CD14-positive monocyte (primary cell): Measurements from ENCODE around the gene CIITA. TPM values are rescaled to one million over a fixed set of nuclear protein-coding genes. Genes with fewer than 3 reads are reported as not detected.

Source experiments
- DNase-seq, 3 donors: peaks; one replicate each; pipeline ENCODE4 v3.0.0-alpha.2; 2011 to 2022
- H2AFZ ChIP-seq: 2 replicates; pipeline ENCODE4 v1.6.0; 2012; ENCODE audit warnings: mild to moderate bottlenecking, low read depth, low read length, inconsistent platforms; ENCODE audit not compliant: insufficient read depth, poor library complexity, severe bottlenecking
- H3K27ac ChIP-seq, 2 donors: 1 replicate in 1 of 2; 2 replicates in 1 of 2; pipeline ENCODE4 v1.5.1; 2012 to 2013; ENCODE audit warnings: low read length in 2 of 2, control low read depth in 1 of 2, inconsistent platforms in 1 of 2, low read depth in 1 of 2, mild to moderate bottlenecking in 1 of 2
- H3K27me3 ChIP-seq, 2 donors: one replicate each; pipeline versions ENCODE4 v1.6.0 to v1.6.1; 2011 to 2013; ENCODE audit warnings: low read length in 2 of 2; ENCODE audit not compliant: control insufficient read depth in 2 of 2, insufficient read depth in 2 of 2
- H3K36me3 ChIP-seq, 2 donors: replicated peaks in 1 of 2; 1 replicate in 1 of 2; 2 replicates in 1 of 2; pipeline versions ENCODE4 v1.5.1 to v1.6.1; 2012 to 2013; ENCODE audit warnings: low read length in 2 of 2, control low read depth in 1 of 2, inconsistent platforms in 1 of 2, mild to moderate bottlenecking in 1 of 2; ENCODE audit not compliant: insufficient read depth in 2 of 2, control insufficient read depth in 1 of 2
- H3K4me1 ChIP-seq, 2 donors: 1 replicate in 1 of 2; 2 replicates in 1 of 2; pipeline versions ENCODE4 v1.5.1 to v1.6.1; 2012 to 2013; ENCODE audit warnings: low read length in 2 of 2, control low read depth in 1 of 2, inconsistent platforms in 1 of 2, mild to moderate bottlenecking in 1 of 2, moderate library complexity in 1 of 2; ENCODE audit not compliant: insufficient read depth in 2 of 2, control insufficient read depth in 1 of 2
- H3K4me2 ChIP-seq: replicated peaks from 2 replicates; pipeline ENCODE3; 2012; ENCODE audit warnings: low read length, moderate library complexity, mild to moderate bottlenecking; ENCODE audit not compliant: poor library complexity, severe bottlenecking; ENCODE audit errors: extremely low read depth
- H3K4me3 ChIP-seq, 3 experiments: fragments of 200-600 bp in 1 of 3; sonication (generic) in 1 of 3; replicated peaks in 1 of 3; 1 replicate in 2 of 3; 2 replicates in 1 of 3; pipeline ENCODE4 v1.5.1; 2011 to 2013; ENCODE audit warnings: low read length in 3 of 3, mild to moderate bottlenecking in 3 of 3, control low read depth in 2 of 3, low read depth in 2 of 3, inconsistent platforms in 1 of 3, moderate library complexity in 1 of 3
- H3K79me2 ChIP-seq: 2 replicates; pipeline ENCODE4 v1.6.0; 2012; ENCODE audit warnings: mild to moderate bottlenecking, control low read depth, inconsistent platforms, low read length, moderate library complexity; ENCODE audit not compliant: insufficient read depth
- H3K9ac ChIP-seq: 2 replicates; pipeline ENCODE4 v1.6.0; 2017; ENCODE audit warnings: low read length, mild to moderate bottlenecking; ENCODE audit not compliant: insufficient read depth, poor library complexity, severe bottlenecking
- H3K9me3 ChIP-seq, 2 donors: replicated peaks in 1 of 2; 1 replicate in 1 of 2; 2 replicates in 1 of 2; pipeline versions ENCODE4 v1.5.1 to v1.6.1; 2012 to 2013; ENCODE audit warnings: low read length in 2 of 2, control low read depth in 1 of 2; ENCODE audit not compliant: control insufficient read depth in 1 of 2, insufficient read depth in 1 of 2
- H4K20me1 ChIP-seq: 2 replicates; pipeline ENCODE4 v1.6.0; 2012; ENCODE audit warnings: mild to moderate bottlenecking, low read length, control low read depth, moderate library complexity; ENCODE audit not compliant: insufficient read depth
- H3K27ac Mint-ChIP-seq, 7 donors: one replicate each; pipeline ENCODE4 v1.8.0; 2020; ENCODE audit warnings: mild to moderate bottlenecking in 7 of 7, mixed read lengths in 7 of 7, moderate library complexity in 6 of 7, inconsistent platforms in 2 of 7
- H3K27me3 Mint-ChIP-seq, 3 donors: one replicate each; pipeline ENCODE4 v1.8.0; 2021 to 2022; ENCODE audit warnings: low read depth in 3 of 3, mild to moderate bottlenecking in 3 of 3, mixed read lengths in 3 of 3, moderate library complexity in 3 of 3, inconsistent platforms in 1 of 3
- H3K36me3 Mint-ChIP-seq, 2 donors: one replicate each; pipeline ENCODE4 v1.8.0; 2020; ENCODE audit warnings: mixed read lengths in 2 of 2, inconsistent platforms in 1 of 2, mild to moderate bottlenecking in 1 of 2
- H3K4me1 Mint-ChIP-seq: one replicate; pipeline ENCODE4 v1.8.0; 2020; ENCODE audit warnings: mild to moderate bottlenecking, mixed read lengths
- H3K4me3 Mint-ChIP-seq, 2 donors: one replicate each; pipeline ENCODE4 v1.8.0; 2020; ENCODE audit warnings: mild to moderate bottlenecking in 2 of 2, mixed read lengths in 2 of 2, moderate library complexity in 1 of 2
- H3K9me3 Mint-ChIP-seq, 7 donors: one replicate each; pipeline ENCODE4 v1.8.0; 2020 to 2022; ENCODE audit warnings: mixed read lengths in 7 of 7, mild to moderate bottlenecking in 6 of 7, moderate library complexity in 6 of 7, inconsistent platforms in 2 of 7
- WGBS: methylation state at CpG from one replicate; pipeline ENCODE4 v1.1.5; 2013; ENCODE audit warnings: missing lambda C conversion rate; ENCODE audit not compliant: insufficient coverage; 5-methylcytosine and 5-hydroxymethylcytosine counted together
- intact Hi-C, 2 donors: fragments of 100-400 bp; cut with micrococcal nuclease; formaldehyde crosslinking; loops; one replicate each; pipeline versions ENCODE4 v1.15.0 to v1.15.1; 2023
- polyA plus RNA-seq, 3 donors: library from polyadenylated mRNA; depleted of rRNA in 1 of 3; unstranded in 2 of 3; stranded (reverse) in 1 of 3; fragments of 300-500 nt in 2 of 3; fragments of >200 nt in 1 of 3; fragmentation: Illumina TruSeq in 2 of 3; gene quantifications; 1 replicate in 2 of 3; 2 replicates in 1 of 3; pipeline ENCODE4 v1.2.3, GENCODE V29; 2012 to 2021
- TF ChIP-seq, protein P1 (sequence below): fragments of 200-600 bp; IDR thresholded peaks from one replicate; pipeline ENCODE4 v1.8.0; 2022; ENCODE audit warnings: antibody characterized with exemption, mild to moderate bottlenecking

The CIITA gene
- polyA plus RNA-seq, 3 donors, result 15.6 to 178 (median 22.1) TPM

GRCh38 chr16:10969615-10970014 lies 92.6 kb downstream of the CIITA start:
- H3K36me3 Mint-ChIP-seq, result peaks cover 62 to 77% of the 10 kb centered on the region in 2 donors
- intact Hi-C loops, result loop anchor here (2.0 to 10.0 kb wide), 5 partner anchors 287 to 745 kb away; partner anchors contain the start of gene SOCS1 (in 2 of the 2)
- H3K27me3 Mint-ChIP-seq, result peaks cover 0 to 2% (median 0%) of the 10 kb centered on the region in 3 donors
- H3K4me1 Mint-ChIP-seq, result peaks cover 22% of the 10 kb centered on the region
- no peak overlapping the region for H3K4me3 ChIP-seq
- no peaks in the 10 kb centered on the region for H3K9me3 ChIP-seq
- H3K9ac ChIP-seq, result no peak overlapping the region
- peaks cover 53 to 80% of the 10 kb centered on the region in 2 donors for H3K36me3 ChIP-seq
- H3K27me3 ChIP-seq, result no peaks in the 10 kb centered on the region
- H3K4me3 Mint-ChIP-seq, result no peak overlapping the region
- H3K27ac Mint-ChIP-seq, result peak overlapping the region in 1 of 7 donors; percentile 11
- peak; percentile 14 to 65 (median 24) for DNase-seq
- H2AFZ ChIP-seq, result no peak overlapping the region
- H3K79me2 ChIP-seq, result no peaks in the 10 kb centered on the region
- no CpG with 5 or more reads among the region's 1 CpG for WGBS
- peaks cover 5 to 8% of the 10 kb centered on the region in 2 donors for H3K4me1 ChIP-seq
- H3K27ac ChIP-seq, result no peak overlapping the region
- peaks cover 0 to 3% (median 0%) of the 10 kb centered on the region in 7 donors for H3K9me3 Mint-ChIP-seq
- peaks cover 34% of the 10 kb centered on the region for H4K20me1 ChIP-seq
- H3K4me2 ChIP-seq, result no peak overlapping the region
- TF ChIP-seq, protein P1, sequence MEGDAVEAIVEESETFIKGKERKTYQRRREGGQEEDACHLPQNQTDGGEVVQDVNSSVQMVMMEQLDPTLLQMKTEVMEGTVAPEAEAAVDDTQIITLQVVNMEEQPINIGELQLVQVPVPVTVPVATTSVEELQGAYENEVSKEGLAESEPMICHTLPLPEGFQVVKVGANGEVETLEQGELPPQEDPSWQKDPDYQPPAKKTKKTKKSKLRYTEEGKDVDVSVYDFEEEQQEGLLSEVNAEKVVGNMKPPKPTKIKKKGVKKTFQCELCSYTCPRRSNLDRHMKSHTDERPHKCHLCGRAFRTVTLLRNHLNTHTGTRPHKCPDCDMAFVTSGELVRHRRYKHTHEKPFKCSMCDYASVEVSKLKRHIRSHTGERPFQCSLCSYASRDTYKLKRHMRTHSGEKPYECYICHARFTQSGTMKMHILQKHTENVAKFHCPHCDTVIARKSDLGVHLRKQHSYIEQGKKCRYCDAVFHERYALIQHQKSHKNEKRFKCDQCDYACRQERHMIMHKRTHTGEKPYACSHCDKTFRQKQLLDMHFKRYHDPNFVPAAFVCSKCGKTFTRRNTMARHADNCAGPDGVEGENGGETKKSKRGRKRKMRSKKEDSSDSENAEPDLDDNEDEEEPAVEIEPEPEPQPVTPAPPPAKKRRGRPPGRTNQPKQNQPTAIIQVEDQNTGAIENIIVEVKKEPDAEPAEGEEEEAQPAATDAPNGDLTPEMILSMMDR, result no peak

DNA sequence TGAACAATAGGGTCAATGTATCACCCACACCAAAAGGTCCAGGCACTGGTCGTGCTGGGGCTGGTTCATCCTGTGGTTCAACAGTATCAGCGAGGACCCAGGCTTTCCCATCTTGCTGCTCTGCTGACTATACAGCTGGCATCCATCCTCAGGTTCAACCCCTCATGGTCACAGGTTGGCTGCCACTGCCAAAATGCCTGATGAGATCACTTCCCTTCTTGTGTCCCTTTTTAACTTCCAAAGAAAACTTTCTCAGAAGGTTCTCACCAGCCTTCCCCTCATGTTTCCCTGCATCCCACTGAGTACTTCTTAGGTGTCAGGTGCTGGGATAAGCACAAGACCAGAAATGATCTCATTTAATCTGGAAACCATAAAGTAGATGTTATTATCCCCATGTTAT lies 93.1 kb downstream of the CIITA start:
- peaks cover 29% of the 10 kb centered on the region for H4K20me1 ChIP-seq
- no peak overlapping the region for H3K9ac ChIP-seq
- H3K4me2 ChIP-seq, result no peak overlapping the region
- 86% methylated on average over 1 of the region's 2 CpGs for WGBS
- Mint-ChIP-seq H3K27me3 (peaks cover 0 to 3% (median 0%) of the 10 kb centered on the region in 3 donors), H3K27ac (peak overlapping the region in 2 of 7 donors; percentile 11 to 15), H3K4me3 (no peak overlapping the region), H3K4me1 (peaks cover 22% of the 10 kb centered on the region), H3K9me3 (peaks cover 0 to 3% (median 0%) of the 10 kb centered on the region in 7 donors), H3K36me3 (peaks cover 62 to 77% of the 10 kb centered on the region in 2 donors)
- H3K4me3 ChIP-seq, result no peak overlapping the region
- H2AFZ ChIP-seq, result no peak overlapping the region
- TF ChIP-seq, protein P1, result no peak
- peaks cover 52 to 80% of the 10 kb centered on the region in 2 donors for H3K36me3 ChIP-seq
- no peak for DNase-seq
- H3K27me3 ChIP-seq, result no peaks in the 10 kb centered on the region
- no peaks in the 10 kb centered on the region for H3K79me2 ChIP-seq
- H3K4me1 ChIP-seq, result peaks cover 5 to 8% of the 10 kb centered on the region in 2 donors
- intact Hi-C loops, result loop anchor here in 1 of 2 donors (5.0 kb wide), 1 partner anchor 287 kb away; the partner anchor contains the start of gene SOCS1
- no peaks in the 10 kb centered on the region for H3K9me3 ChIP-seq
- no peak overlapping the region for H3K27ac ChIP-seq
